Measurements from ENCODE around the gene IFIT3.

DNA sequence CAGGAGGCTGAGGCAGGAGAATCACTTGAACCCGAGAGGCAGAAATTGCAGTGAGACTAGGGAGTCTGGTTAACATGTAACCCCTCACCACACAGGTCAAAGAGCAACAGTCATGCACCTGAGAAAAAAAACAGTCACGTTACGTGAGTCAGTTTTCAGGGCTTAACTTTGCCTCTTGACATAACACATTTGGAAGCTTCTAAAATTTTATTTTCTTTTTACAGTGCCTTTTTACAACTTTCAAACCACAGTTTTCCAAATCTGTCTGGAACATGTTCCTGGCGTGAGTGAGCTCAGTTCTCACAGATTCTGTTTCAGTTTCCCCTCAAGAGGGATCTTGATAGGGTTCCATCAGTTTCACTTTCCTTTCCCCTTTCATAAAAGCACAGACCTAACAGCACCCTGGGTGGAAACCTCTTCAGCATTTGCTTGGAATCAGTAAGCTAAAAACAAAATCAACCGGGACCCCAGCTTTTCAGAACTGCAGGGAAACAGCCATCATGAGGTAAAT lies 4.4 kb downstream of the IFIT3 start:
- TF ChIP-seq, protein P1, sequence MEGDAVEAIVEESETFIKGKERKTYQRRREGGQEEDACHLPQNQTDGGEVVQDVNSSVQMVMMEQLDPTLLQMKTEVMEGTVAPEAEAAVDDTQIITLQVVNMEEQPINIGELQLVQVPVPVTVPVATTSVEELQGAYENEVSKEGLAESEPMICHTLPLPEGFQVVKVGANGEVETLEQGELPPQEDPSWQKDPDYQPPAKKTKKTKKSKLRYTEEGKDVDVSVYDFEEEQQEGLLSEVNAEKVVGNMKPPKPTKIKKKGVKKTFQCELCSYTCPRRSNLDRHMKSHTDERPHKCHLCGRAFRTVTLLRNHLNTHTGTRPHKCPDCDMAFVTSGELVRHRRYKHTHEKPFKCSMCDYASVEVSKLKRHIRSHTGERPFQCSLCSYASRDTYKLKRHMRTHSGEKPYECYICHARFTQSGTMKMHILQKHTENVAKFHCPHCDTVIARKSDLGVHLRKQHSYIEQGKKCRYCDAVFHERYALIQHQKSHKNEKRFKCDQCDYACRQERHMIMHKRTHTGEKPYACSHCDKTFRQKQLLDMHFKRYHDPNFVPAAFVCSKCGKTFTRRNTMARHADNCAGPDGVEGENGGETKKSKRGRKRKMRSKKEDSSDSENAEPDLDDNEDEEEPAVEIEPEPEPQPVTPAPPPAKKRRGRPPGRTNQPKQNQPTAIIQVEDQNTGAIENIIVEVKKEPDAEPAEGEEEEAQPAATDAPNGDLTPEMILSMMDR (IDR thresholded peaks at IDR 0.05; ENCODE audit: control extremely low read depth in 1 of 3, insufficient read depth in 1 of 3, low read depth in 1 of 3, low read length in 3 of 3), result no peak
- TF ChIP-seq NANOG (IDR thresholded peaks at IDR 0.05; ENCODE audit: insufficient read depth, low read depth, low read length, poor library complexity, severe bottlenecking), result no peak
- TF ChIP-seq FOSL1 (IDR thresholded peaks at IDR 0.05; ENCODE audit: insufficient read depth, low read depth, low read length), result no peak
- TF ChIP-seq ZNF274 (IDR thresholded peaks at IDR 0.05; ENCODE audit: borderline replicate concordance, extremely low read depth, low read length), result no peak
- TF ChIP-seq SP1 (IDR thresholded peaks at IDR 0.05; ENCODE audit: low read depth, low read length), result no peak
- no peak for TF ChIP-seq GTF2F1 (IDR thresholded peaks at IDR 0.05; ENCODE audit: borderline replicate concordance, low read depth, low read length)
- no peak for TF ChIP-seq SIN3A (conservative IDR thresholded peaks at IDR 0.05 in 1 of 2, IDR thresholded peaks at IDR 0.05 in 1 of 2; ENCODE audit: low read depth in 1 of 2, low read length in 2 of 2)
- no peak for TF ChIP-seq POLR2A (IDR thresholded peaks at IDR 0.05; ENCODE audit: control extremely low read depth in 1 of 2, low read depth in 2 of 2, low read length in 2 of 2)
- no peak for TF ChIP-seq EP300 (IDR thresholded peaks at IDR 0.05; ENCODE audit: borderline replicate concordance in 1 of 2, low read depth in 2 of 2, low read length in 2 of 2)
- TF ChIP-seq RAD21 (IDR thresholded peaks at IDR 0.05 in 1 of 2, conservative IDR thresholded peaks at IDR 0.05 in 1 of 2; ENCODE audit: low read depth in 2 of 2, low read length in 2 of 2), result no peak
- no peak for TF ChIP-seq RFX5 (IDR thresholded peaks at IDR 0.05; ENCODE audit: borderline replicate concordance, low read depth, low read length)
